Epithelial cell of proximal tubule (primary cell): ENCODE results near the gene ACADS. TPM values are rescaled to one million over a fixed set of nuclear protein-coding genes. Genes with fewer than 3 reads are reported as not detected.
"Not testable (repeated sequence)": the region's sequence is repeated elsewhere in the genome, so short reads cannot be mapped to it uniquely, and the experiment has no call there.

Experiments used
- DNase-seq: peaks from one replicate; pipeline ENCODE4 v3.0.0-alpha.2; 2011; ENCODE audit warnings: low read depth
- H3K4me3 ChIP-seq: 2 replicates; pipeline ENCODE4 v1.5.1; 2011; ENCODE audit warnings: low read depth, mild to moderate bottlenecking, low read length
- CTCF ChIP-seq: conservative IDR thresholded peaks from 2 replicates; pipeline ENCODE4 v1.5.1; 2012; ENCODE audit warnings: low read depth, mild to moderate bottlenecking, low read length
- total RNA-seq: library from RNA; depleted of rRNA; stranded (reverse); fragments of >200 nt; gene quantifications from 2 replicates; pipeline ENCODE4 v1.2.3, GENCODE V29; 2015

The ACADS gene
- total RNA-seq, 1 donor from 2014 or later = 25.3 TPM

DNA sequence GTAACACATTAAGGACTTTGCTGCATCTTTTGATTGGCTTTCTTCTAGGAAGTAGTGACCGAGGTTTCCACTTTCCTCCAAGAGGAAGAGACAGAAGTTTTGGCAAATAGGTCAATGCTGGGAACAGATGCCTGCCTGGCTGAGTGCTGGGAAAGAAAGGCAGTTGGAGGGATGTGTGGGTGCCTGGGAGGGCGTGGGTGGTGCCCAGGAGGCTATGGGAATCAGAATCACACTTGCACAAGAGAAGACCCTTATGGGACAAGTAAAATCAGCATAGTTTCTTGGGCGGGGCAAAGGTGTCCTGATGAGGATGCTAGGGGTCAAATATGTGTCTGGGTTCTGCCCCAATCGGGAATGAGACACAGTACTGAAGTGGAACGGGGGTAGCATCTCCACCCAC, 906 bp upstream of the ACADS start:
- TF ChIP-seq CTCF = no peak
- DNase-seq = no peak
- no peak overlapping the region for H3K4me3 ChIP-seq

- no peak for TF ChIP-seq CTCF
- no peak for DNase-seq
- peak overlapping the region; percentile 61 for H3K4me3 ChIP-seq
Observed at GRCh38 chr12:120725151-120725658, 421 bp upstream of the ACADS start.

DNA sequence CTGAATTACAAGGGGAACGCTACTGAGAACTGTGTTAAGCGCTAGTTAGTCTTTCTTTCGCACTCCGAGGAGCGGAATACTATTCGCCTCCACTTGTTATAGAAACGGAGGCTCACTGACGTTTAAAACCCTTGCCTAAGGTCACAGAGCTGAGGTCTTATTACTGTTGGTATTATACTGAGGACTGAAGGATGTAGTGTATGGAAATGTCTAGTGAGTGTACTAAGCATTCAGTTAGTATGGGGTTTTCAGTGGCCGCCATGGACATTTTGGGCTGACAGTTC, 826 bp downstream of the ACADS start:
- no peak for DNase-seq
- H3K4me3 ChIP-seq = peak overlapping the region; percentile 61
- TF ChIP-seq CTCF = no peak

DNA sequence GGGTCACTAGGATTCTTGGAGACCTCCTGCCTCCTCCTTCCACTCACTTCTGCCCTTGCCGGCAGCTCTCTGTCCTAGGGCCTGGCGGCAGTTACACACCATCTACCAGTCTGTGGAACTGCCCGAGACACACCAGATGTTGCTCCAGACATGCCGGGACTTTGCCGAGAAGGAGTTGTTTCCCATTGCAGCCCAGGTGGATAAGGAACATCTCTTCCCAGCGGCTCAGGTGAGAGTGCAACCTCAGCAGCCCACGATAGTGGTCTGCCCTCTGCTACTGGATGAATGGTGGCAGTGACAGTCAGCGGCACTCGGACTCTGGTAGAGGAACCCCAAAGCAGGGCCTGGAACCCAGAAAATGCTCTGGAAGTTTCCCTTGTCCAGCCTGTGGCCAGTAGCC, 1.3 kb downstream of the ACADS start:
- H3K4me3 ChIP-seq = no peak overlapping the region
- no peak for DNase-seq
- no peak for TF ChIP-seq CTCF

DNA sequence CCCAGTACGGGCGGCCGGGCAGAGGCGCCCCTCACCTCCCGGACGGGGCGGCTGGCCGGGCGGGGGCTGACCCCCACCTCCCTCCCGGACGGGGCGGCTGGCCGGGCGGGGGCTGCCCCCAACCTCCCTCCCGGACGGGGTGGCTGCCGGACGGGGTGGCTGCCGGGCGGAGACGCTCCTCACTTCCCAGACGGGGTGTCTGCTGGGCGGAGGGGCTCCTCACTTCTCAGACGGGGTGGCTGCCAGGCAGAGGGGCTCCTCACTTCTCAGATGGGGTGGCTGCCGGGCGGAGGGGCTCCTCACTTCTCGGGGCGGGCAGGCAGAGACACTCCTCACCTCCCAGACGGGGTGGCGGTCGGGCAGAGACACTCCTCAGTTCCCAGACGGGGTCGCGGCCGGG, 6.6 kb downstream of the ACADS start:
- not testable (repeated sequence) for DNase-seq, H3K4me3 ChIP-seq

DNA sequence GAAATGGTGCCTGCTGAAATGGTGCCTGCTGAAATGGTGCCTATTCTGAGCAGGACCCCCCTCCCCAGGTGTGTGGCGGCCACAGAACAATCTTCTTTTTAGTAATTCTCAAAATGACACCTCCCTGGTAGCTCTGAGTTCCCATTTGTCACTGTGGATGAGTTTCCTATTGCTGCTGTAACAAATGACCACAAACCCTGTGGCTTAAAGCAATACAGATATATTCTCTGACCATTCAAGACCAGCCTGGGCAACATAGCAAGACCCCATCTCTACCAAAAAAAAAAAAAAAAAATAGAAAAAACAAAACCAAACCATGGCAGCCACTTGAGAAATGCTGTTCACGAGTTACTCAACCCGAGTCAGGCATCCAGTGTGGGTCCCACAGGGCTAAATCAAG, 7.9 kb downstream of the ACADS start:
- no peak for DNase-seq
- no peak for TF ChIP-seq CTCF
- H3K4me3 ChIP-seq = no peak overlapping the region

- no peak overlapping the region for H3K4me3 ChIP-seq
- no peak for DNase-seq
- no peak for TF ChIP-seq CTCF
Observed at GRCh38 chr12:120734210-120734609, 8.6 kb downstream of the ACADS start.

- H3K4me3 ChIP-seq = no peak overlapping the region
- no peak for TF ChIP-seq CTCF
- DNase-seq = no peak
Observed at GRCh38 chr12:120735181-120735580, 9.6 kb downstream of the ACADS start.
